DOHH2 (cell line): Measurements from ENCODE around the gene MON1B.

Source experiments
- H3F3A ChIP-seq: fragments of 200-600 bp; sonication (generic), shearing (Covaris generic); 2 replicates; pipeline ENCODE4 v1.6.0; 2016; ENCODE audit warnings: antibody characterized with exemption, mild to moderate bottlenecking; ENCODE audit not compliant: control insufficient read depth, insufficient read depth
- H3K27ac ChIP-seq: fragments of 200-600 bp; sonication (generic); 2 replicates; pipeline ENCODE4 v1.5.1; 2014; ENCODE audit warnings: low read depth, mild to moderate bottlenecking, low read length, moderate library complexity
- H3K27me3 ChIP-seq: fragments of 200-600 bp; sonication (generic); 2 replicates; pipeline ENCODE4 v1.6.1; 2014; ENCODE audit warnings: mild to moderate bottlenecking, low read length, mixed read lengths; ENCODE audit not compliant: control insufficient read depth
- H3K36me3 ChIP-seq: fragments of 200-600 bp; sonication (generic); 2 replicates; pipeline ENCODE4 v1.6.1; 2014; ENCODE audit warnings: mild to moderate bottlenecking, low read length, moderate library complexity, mixed read lengths; ENCODE audit not compliant: control insufficient read depth
- H3K4me1 ChIP-seq: fragments of 200-600 bp; sonication (generic); 2 replicates; pipeline ENCODE4 v1.6.1; 2014; ENCODE audit warnings: mild to moderate bottlenecking, low read length, mixed read lengths; ENCODE audit not compliant: control insufficient read depth
- H3K4me2 ChIP-seq: fragments of 200-600 bp; sonication (generic); 2 replicates; pipeline ENCODE4 v1.6.0; 2014; ENCODE audit warnings: mild to moderate bottlenecking, low read length, moderate library complexity
- H3K4me3 ChIP-seq: fragments of 200-600 bp; sonication (generic); 2 replicates; pipeline ENCODE4 v1.5.1; 2014; ENCODE audit warnings: mild to moderate bottlenecking, low read length, mixed read lengths
- H3K79me2 ChIP-seq: fragments of 200-600 bp; sonication (generic); 2 replicates; pipeline ENCODE4 v1.6.1; 2014; ENCODE audit warnings: mild to moderate bottlenecking, low read length, mixed read lengths; ENCODE audit not compliant: control insufficient read depth
- H3K9me2 ChIP-seq: fragments of 200-600 bp; sonication (generic); replicated peaks from 2 replicates; pipeline ENCODE4 v1.6.1; 2014; ENCODE audit warnings: mild to moderate bottlenecking, low read length, mixed read lengths; ENCODE audit not compliant: control insufficient read depth
- H3K9me3 ChIP-seq: fragments of 200-600 bp; sonication (generic); 2 replicates; pipeline ENCODE4 v1.6.1; 2014; ENCODE audit warnings: antibody characterized with exemption, low read length, mixed read lengths; ENCODE audit not compliant: control insufficient read depth, insufficient read depth
- H4K20me1 ChIP-seq: fragments of 200-600 bp; sonication (generic); 2 replicates; pipeline ENCODE4 v1.6.0; 2014; ENCODE audit warnings: low read depth, mild to moderate bottlenecking, antibody characterized with exemption, low read length, moderate library complexity; ENCODE audit not compliant: control insufficient read depth, insufficient read depth
- CTCF ChIP-seq: fragments of 200-600 bp; sonication (generic); IDR thresholded peaks from one replicate; pipeline ENCODE4 v1.5.1; 2014; ENCODE audit warnings: antibody characterized with exemption, mild to moderate bottlenecking, low read depth, low read length; ENCODE audit not compliant: poor library complexity, severe bottlenecking
- EZH2phosphoT487 ChIP-seq: fragments of 200-600 bp; sonication (generic); IDR thresholded peaks from 2 replicates; pipeline ENCODE4 v1.6.1; 2017; ENCODE audit warnings: borderline replicate concordance, mild to moderate bottlenecking, antibody characterized with exemption, low read length, moderate library complexity, mixed read lengths

The MON1B gene

GRCh38 chr16:77197747-77198146 lies 6.8 kb downstream of the MON1B start:
- H3K36me3 ChIP-seq = peaks cover 70% of the 10 kb centered on the region
- H3K27me3 ChIP-seq = no peaks in the 10 kb centered on the region
- TF ChIP-seq EZH2phosphoT487 = no peak
- TF ChIP-seq CTCF = no peak

GRCh38 chr16:77199211-77199610 lies 8.2 kb downstream of the MON1B start, which contains the start of gene SYCE1L:
SYCE1L (plus strand) TSS chr16:77199408; CDS start chr16:77199452, 44 bp downstream.
- no peak for TF ChIP-seq EZH2phosphoT487
- Histone ChIP-seq H3K4me1 (no peaks in the 10 kb centered on the region), H3K79me2 (peaks cover 18% of the 10 kb centered on the region), H4K20me1 (no peaks in the 10 kb centered on the region), H3K9me3 (no peaks in the 10 kb centered on the region), H3K36me3 (peaks cover 55% of the 10 kb centered on the region), H3K9me2 (no peaks in the 10 kb centered on the region), H3K4me2 (no peak within 1 kb of the TSS), H3K27ac (no peak within 1 kb of the TSS), H3K4me3 (no peak within 1 kb of the TSS), H3K27me3 (no peaks in the 10 kb centered on the region), H3F3A (no peaks in the 10 kb centered on the region)

More at GRCh38 chr16:77197747-77198146, 6.8 kb downstream of the MON1B start:
- H4K20me1 ChIP-seq = no peaks in the 10 kb centered on the region
- H3K79me2 ChIP-seq = peaks cover 33% of the 10 kb centered on the region
- no peak overlapping the region for H3K4me3 ChIP-seq
- H3F3A ChIP-seq = no peaks in the 10 kb centered on the region
- no peaks in the 10 kb centered on the region for H3K9me3 ChIP-seq
- no peak overlapping the region for H3K27ac ChIP-seq
- peaks cover 3% of the 10 kb centered on the region for H3K4me1 ChIP-seq
- H3K9me2 ChIP-seq = no peaks in the 10 kb centered on the region; the same call in 1 of the 2 replicates
- H3K4me2 ChIP-seq = no peak overlapping the region

GRCh38 chr16:77206533-77206932 lies 15.5 kb downstream of the MON1B start:
- H3K27me3 ChIP-seq = no peaks in the 10 kb centered on the region

More at GRCh38 chr16:77206533-77206932, 15.5 kb downstream of the MON1B start:
- no peaks in the 10 kb centered on the region for H3F3A ChIP-seq
- H3K4me3 ChIP-seq = no peak overlapping the region
- no peak overlapping the region for H3K27ac ChIP-seq
- TF ChIP-seq CTCF (no peak), EZH2phosphoT487 (no peak)
- H3K9me3 ChIP-seq = no peaks in the 10 kb centered on the region
- H4K20me1 ChIP-seq = no peaks in the 10 kb centered on the region
- H3K79me2 ChIP-seq = no peaks in the 10 kb centered on the region
- H3K36me3 ChIP-seq = no peaks in the 10 kb centered on the region; the same call in 1 of the 2 replicates
- no peaks in the 10 kb centered on the region; the same call in 1 of the 2 replicates for H3K9me2 ChIP-seq
- H3K4me1 ChIP-seq = peaks cover 3% of the 10 kb centered on the region
- no peak overlapping the region for H3K4me2 ChIP-seq
